ENCODE results near the gene PGBD5.

Gene PGBD5

GRCh38 chr1:230277201-230278025 lies 148.7 kb downstream of the PGBD5 start:
- DNase-seq = no peak

GRCh38 chr1:230276401-230276800 lies 149.7 kb downstream of the PGBD5 start:
- DNase-seq = no peak

- no peak for DNase-seq
Measured at GRCh38 chr1:230274254-230274653, 151.9 kb downstream of the PGBD5 start.

- DNase-seq = no peak
Measured at GRCh38 chr1:230273141-230273710, 152.9 kb downstream of the PGBD5 start.

- DNase-seq = no peak
Measured at GRCh38 chr1:230272557-230272956, 153.6 kb downstream of the PGBD5 start.

- DNase-seq = no peak
Measured at GRCh38 chr1:230271300-230272035, 154.7 kb downstream of the PGBD5 start.

- DNase-seq = peak in 1 of 2 donors; percentile 9
Measured at GRCh38 chr1:230270559-230271281, 155.4 kb downstream of the PGBD5 start.

- no peak for DNase-seq
Measured at GRCh38 chr1:230270185-230270558, 156.0 kb downstream of the PGBD5 start.

GRCh38 chr1:230268371-230269170 lies 157.6 kb downstream of the PGBD5 start:
- DNase-seq = no peak

GRCh38 chr1:230267338-230268065 lies 158.6 kb downstream of the PGBD5 start:
- no peak for DNase-seq

- no peak for DNase-seq
Measured at GRCh38 chr1:230266456-230266855, 159.7 kb downstream of the PGBD5 start.

GRCh38 chr1:230265200-230266115 lies 160.7 kb downstream of the PGBD5 start:
- DNase-seq = no peak
